HG02610 (cell line): ENCODE measurements around the gene STX8.

Experiments used
- ATAC-seq: cut with Tn5 transposase; IDR thresholded peaks from one replicate; pipeline ENCODE4 v1.9.1; 2021; ENCODE audit warnings: mild to moderate bottlenecking, moderate library complexity; ENCODE audit not compliant: unreplicated experiment

Gene STX8

GRCh38 chr17:9309216-9309615, 266.4 kb downstream of the STX8 start:
- ATAC-seq = no peak

- ATAC-seq = no peak
These were observed 267.6 kb downstream of the STX8 start for GRCh38 chr17:9308069-9308468.

- ATAC-seq = no peak
These were observed 268.2 kb downstream of the STX8 start for GRCh38 chr17:9307313-9307998.

- ATAC-seq = no peak
These were observed 269.5 kb downstream of the STX8 start for GRCh38 chr17:9306086-9306485.

GRCh38 chr17:9299695-9300094, 275.9 kb downstream of the STX8 start:
- no peak for ATAC-seq

GRCh38 chr17:9298776-9299295, 276.8 kb downstream of the STX8 start:
- ATAC-seq = no peak

- ATAC-seq = no peak
These were observed 277.5 kb downstream of the STX8 start for GRCh38 chr17:9298135-9298534.

GRCh38 chr17:9294661-9295210, 280.9 kb downstream of the STX8 start:
- no peak for ATAC-seq

GRCh38 chr17:9292561-9292941, 283.1 kb downstream of the STX8 start:
- no peak for ATAC-seq

GRCh38 chr17:9291912-9292560, 283.6 kb downstream of the STX8 start:
- ATAC-seq = no peak

- ATAC-seq = no peak
These were observed 285.4 kb downstream of the STX8 start for GRCh38 chr17:9290226-9290613.

- no peak for ATAC-seq
These were observed 288.3 kb downstream of the STX8 start for GRCh38 chr17:9287306-9287705.

- ATAC-seq = no peak
These were observed 289.2 kb downstream of the STX8 start for GRCh38 chr17:9286434-9286833.

GRCh38 chr17:9285602-9286427, 289.8 kb downstream of the STX8 start:
- ATAC-seq = no peak

GRCh38 chr17:9284884-9285283, 290.7 kb downstream of the STX8 start:
- ATAC-seq = no peak

- no peak for ATAC-seq
These were observed 291.7 kb downstream of the STX8 start for GRCh38 chr17:9283909-9284308.

- no peak for ATAC-seq
These were observed 295.7 kb downstream of the STX8 start for GRCh38 chr17:9279893-9280292.

- ATAC-seq = no peak
These were observed 300.6 kb downstream of the STX8 start for GRCh38 chr17:9274973-9275372.

GRCh38 chr17:9273428-9274391, 301.9 kb downstream of the STX8 start:
- no peak for ATAC-seq

- no peak for ATAC-seq
These were observed 303.0 kb downstream of the STX8 start for GRCh38 chr17:9272501-9273200.
